ENCODE results near the gene ATRX.

GRCh38 chrX:77635373-77635772, 150.6 kb downstream of the ATRX start:
- TF ChIP-seq POLR2A (IDR thresholded peaks at IDR 0.05): no peak
- TF ChIP-seq, protein P1, sequence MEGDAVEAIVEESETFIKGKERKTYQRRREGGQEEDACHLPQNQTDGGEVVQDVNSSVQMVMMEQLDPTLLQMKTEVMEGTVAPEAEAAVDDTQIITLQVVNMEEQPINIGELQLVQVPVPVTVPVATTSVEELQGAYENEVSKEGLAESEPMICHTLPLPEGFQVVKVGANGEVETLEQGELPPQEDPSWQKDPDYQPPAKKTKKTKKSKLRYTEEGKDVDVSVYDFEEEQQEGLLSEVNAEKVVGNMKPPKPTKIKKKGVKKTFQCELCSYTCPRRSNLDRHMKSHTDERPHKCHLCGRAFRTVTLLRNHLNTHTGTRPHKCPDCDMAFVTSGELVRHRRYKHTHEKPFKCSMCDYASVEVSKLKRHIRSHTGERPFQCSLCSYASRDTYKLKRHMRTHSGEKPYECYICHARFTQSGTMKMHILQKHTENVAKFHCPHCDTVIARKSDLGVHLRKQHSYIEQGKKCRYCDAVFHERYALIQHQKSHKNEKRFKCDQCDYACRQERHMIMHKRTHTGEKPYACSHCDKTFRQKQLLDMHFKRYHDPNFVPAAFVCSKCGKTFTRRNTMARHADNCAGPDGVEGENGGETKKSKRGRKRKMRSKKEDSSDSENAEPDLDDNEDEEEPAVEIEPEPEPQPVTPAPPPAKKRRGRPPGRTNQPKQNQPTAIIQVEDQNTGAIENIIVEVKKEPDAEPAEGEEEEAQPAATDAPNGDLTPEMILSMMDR (IDR thresholded peaks at IDR 0.05): no peak
